NCI-H1092 (cell line): ENCODE data around the gene RASAL3.
"Not testable (repeated sequence)": the region's sequence is repeated elsewhere in the genome, so short reads cannot be mapped to it uniquely, and the experiment has no call there.

ENCODE experiments used
- DNase-seq: peaks from one replicate; lab custom pipeline; 2025; lab: John Stamatoyannopoulos, UW

RASAL3 gene

DNA sequence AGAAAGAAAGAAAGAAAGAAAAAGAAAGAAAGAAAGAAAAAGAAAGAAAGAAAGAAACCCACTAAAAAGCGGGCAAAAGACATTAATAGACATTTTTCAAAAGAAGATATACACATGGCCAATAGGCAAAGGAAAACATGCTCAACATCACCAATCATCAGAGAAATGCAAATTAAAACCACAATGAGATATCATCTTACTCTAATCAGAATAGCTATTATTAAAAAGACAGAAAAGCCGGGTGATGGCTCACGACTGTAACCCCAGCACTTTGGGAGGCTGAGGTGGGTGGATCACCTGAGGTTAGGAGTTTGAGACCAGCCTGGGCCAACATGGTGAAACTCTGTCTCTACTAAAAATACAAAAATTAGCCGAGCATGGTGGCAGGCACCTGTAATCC is 9.5 kb upstream of the RASAL3 start:
- not testable (repeated sequence) for DNase-seq

DNA sequence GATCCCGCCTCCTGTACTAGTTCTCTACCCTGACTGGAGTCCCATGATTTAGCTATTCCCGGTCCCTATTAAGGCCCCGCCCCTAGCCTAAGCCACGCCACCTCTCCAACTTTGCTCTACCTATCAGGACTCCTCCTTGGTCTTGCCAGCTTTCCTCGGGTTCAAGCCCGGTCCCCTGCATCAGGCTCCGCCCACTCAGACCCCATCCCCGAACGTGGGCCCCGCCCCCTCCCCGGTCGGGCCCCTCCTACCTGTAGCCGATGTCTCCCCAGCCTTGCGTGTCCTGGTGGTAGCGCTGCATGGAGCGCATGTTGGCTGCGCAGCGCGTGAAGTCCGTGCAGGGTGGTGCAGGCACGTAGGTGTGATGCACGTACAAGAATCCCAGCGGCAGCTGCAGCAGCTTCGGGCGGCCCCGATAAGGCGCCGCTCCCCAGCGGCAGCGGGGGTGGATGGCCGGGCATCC is 7.3 kb upstream of the RASAL3 start:
- no peak for DNase-seq

DNA sequence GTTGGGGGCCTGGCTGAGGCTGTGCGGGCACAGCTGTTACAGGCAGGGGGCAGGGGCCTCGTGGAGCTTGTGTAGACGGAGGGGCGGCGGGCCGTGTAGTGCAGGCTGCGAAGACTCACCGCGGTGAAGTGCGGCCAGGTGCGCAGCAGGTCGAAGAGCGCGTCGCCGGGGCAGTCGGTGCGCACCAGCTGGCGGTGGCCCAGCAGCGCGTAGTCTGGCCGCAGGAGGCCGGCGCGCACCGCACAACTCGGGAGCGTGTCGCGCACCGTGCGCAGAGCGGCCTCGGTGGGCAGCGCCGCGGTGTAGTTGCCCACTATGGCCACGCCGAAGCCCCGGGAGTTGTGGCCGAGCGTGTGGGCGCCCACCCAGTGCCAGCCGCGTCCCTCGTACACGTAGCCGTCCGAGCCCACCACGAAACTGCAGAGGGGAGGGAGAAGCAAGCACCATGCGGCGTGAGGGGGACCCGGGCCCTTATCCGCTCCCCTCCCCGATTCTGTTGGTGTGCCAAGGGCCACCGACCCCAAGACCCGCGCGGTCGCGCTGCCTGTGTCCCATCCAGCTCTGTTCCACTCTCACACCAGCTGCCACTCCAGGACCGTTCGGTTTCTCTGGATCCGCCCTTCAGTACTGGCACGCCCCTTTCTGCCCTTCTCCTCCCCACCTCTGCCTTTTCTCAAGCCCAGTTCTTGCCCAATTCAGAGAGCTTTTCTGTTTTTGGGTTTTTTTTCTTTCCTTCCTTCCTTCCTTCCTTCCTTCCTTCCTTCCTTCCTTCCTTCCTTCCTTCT is 5.4 kb upstream of the RASAL3 start:
- DNase-seq, result no peak

DNA sequence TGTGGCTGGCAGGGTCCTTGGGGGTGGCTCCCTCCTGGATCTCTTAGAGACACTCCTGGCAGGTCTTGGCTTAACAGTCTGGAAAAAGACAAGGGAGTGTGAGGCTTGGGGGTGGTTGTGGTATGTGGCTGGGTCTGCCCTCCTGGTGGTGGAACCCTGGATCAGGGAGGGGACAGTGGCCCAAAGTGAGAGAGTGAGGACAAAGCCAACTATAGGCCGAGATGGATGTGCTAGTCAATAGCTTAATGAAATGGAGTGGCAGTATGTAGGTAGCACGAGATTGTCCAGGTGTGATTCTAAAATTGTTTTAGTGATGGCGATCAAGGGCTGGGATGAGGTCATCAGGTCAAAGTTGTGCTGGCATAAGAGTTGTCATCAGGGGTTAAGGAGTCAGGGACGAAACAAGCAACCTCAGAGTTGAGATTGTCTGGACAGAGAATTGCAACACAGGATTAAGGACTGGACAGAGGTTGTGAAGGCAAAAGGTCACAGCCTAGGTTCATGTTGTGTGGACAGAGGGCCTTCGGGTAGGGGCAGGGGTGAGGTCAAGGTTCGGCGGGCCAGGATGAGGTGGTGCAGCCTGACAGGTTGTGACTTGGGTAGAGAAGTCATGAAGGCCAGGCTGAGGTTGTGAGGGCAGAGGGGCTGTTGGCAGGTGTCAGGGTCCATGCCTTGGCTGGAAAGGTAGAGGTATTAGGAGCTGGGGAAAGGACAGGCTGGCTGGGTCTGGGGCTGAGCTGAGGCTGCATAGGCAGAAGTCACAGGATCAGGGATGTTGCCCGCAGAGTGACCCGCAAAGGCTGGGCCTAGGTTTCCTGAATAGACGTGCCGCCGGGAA is 4.5 kb upstream of the RASAL3 start:
- no peak for DNase-seq

DNA sequence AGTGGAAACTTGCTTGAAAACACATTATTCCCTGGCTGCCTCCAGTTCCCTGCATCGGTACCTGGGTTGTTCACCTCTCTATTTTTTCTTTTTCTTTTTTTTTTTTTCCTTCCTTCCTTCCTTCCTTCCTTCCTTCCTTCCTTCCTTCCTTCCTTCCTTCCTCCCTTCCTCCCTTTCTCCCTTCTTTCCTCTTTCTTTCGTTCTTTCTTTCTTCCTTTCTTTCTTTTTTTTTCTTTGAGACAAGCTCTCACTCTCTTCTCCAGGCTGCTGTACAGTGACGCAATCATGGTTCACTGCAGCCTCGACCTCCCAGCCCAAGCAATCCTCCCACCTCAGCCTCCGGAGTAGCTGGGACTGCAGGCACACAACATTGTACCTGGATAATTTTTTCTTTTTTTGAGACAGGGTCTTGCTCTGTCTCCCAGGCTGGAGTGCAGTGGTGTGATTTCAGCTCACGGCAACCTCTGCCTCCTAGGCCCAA is 3.4 kb upstream of the RASAL3 start:
- DNase-seq, result no peak

DNA sequence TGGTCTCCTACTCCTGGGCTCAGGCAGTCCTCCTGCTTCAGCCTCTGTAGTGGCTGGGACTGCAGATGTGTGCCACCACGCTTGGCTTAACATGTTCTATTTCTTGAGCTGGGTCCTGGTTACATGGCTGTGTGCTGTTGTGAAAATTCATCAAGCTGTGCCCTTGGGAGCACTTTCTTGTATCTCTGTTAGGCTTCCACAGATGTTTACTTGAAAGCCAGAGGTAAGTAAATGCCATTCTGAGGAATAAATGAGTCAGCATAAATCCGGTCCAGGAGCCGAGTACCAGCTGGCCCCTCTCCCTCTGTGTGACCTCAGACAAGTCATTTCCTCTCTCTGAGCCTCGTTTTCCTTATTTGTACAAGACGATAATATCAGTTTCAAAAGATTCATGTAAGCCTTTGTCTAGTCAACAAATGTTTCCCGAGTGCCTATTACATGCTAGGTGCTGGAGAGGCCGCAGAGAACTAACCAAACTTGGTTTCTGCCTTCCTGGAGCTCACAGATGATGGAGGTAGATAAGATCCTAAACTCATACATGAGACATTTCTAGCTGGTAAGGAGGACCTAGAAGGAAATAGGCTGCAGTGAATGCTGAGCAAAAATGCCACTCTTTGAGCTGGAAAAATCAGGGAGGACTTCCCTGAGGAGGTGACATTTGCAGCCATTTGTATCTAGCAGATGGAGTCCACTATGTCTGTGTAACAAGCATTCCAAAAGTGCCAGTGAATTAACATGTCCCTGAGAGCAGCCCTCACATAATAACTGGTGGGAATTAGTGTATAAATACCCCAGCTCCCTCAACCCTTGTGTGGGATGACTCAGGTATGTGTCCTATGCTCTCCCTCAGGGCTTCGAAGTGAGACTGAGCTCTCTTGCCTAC is 2.7 kb upstream of the RASAL3 start:
- no peak for DNase-seq

DNA sequence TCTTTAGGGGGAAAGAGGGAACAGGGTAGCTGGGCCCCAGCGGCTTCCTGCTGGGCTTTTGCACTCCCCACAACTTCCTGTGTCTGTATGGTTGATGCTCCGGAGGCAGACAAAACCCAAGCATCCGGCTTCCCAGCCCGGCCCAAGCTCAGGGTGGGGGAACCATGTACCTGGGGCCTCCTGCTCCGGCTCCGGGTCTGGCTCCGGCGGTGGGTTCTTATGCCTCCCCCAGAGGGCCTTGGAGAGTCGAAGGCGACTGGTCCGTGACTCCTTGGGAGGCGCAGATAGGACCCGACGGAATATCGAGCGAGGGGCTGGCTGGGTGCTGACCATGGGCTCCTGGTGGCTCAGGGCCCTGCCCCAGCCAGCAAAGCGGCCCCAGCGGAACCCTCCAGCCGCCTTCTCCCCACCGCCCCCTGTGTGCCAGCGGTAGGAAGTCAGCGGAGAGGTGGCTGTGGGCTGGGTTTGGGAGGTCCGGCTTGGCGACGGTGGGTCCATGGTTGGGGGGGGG is 428 bp downstream of the RASAL3 start:
- DNase-seq, result no peak

DNA sequence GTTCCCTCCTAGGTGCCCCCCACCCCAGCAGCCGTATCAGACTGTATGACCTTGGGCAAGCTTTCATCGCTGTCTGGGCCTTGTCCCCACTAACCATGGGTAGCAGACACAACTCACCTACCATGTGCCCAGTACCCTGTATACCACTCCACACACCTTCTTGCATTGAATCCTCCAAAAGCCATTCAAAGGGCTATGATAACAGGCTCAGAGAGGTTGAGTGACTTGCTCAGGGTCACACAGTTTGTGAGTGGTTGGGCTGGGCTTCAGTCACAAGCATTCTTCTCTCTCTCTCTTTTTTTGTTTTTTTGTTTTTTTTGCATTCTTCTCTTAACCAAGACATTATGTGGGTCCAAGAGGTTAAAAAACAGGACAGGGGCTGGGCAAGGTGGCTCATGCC is 2.6 kb downstream of the RASAL3 start:
- DNase-seq, result no peak

DNA sequence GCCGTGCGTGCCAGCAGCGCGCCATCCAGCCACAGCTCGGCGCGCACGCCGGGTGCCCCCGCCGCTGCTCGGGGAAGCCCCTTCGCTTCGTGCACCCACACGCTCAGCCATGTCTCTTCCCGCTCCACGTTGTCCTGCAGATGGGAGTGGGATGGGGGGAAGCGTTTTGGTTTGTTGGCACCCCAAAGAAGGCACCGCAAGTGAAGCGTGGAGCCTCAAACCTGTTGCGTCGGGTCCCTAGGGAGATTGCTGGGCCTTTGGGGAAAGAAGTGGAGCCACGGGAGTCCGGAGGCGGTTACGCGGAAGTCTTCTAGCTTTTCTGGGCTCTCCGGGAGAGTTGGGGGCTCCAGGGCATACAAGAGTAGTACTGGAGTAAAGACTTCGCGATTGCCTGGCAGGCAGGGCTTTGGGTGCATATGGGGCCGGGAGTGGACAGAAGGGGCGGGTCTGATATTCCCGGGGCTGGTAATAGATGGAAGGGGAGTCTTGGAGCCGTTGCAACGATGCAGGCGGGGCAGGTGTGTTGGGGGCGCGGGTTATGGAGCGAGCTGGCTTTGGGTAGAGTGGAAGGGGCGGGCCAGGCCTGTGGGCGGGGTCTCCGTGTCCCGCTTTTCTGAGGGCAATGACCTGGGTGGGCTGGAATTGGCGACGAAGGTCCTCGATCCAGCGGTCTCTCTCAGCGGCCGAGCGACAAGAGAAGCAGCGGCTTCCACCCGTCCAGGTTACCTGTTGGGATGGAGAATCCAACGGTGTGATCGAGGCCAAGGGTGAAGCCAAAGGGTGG is 6.5 kb downstream of the RASAL3 start:
- DNase-seq, result no peak

DNA sequence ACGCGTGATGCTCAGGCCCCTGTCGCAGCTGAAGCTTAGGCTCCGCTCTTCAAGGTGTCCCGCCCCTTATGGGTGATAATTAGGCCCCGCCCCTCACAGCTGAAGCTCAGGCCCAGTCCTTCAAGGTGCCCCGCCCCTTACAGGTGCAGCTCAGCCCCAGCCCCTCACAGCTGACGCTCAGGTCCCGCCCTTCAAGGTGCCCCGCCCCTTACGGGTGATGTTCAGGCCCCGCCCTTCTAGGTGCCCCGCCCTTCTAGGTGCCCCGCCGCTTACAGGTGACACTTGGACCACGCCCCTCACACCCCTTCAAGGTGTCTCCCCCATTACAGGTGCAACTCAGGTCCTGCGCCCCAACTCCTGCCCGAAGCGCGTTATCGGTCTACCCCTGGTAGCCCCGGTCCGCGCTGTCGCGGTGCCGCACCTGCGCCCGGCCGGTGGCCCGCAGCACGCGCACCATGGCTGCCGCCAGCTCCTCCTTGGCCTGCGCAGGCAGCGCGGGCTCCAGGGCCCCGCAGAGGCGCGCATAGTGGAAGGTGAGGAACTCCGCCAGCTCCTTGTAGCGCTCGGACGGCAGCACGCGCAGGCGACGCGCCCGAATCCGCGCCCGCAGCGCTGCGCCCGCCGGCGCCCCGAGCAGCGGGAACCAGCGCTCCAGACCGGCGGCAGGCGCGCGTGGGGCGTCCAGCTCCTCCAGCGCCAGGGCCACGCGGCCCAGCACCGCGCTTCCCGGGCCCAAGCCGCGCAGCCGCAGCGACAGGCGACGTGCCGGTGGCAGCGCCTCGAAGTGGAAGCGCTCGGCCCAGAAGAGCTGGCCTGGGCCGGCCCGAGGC is 7.3 kb downstream of the RASAL3 start:
- no peak for DNase-seq

DNA sequence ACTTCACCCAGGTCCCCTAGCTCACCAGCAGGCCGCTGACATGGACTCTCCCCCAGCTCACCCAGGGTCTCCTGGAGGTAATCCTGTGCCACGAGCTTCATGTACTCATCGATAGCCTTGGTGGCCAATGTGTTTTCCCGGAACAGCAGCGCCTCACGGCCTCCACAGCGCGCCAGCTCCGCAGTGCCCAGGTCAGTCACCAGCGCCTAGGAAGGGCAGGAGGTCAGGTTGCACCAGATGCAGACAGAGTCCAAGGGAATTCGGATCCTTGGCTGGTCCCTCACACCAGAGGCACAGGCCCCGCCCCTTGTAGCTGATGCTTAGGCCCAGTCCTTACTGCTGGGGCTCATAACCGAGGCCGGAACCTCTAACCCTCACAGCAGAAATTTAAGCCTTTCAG is 7.9 kb downstream of the RASAL3 start:
- no peak for DNase-seq

DNA sequence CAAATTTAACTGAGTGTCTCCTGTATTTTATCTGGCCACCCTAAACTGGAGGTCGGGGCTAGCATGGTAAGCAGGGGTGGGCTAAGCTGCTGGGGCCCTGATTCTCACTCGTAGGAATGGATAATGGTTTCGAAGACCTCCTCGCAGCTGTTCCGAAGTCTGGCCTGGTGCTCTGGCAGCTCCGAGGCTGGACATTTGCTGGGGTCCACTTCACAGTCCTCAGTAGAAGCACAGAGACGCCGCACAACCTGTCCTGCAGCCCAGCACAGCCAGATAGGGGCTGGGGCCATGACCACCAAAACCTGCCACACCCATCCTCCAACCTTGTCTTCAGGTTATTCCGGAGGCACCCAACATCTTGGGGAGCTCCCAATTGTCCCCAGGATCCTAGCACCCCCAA is 8.3 kb downstream of the RASAL3 start:
- no peak for DNase-seq

DNA sequence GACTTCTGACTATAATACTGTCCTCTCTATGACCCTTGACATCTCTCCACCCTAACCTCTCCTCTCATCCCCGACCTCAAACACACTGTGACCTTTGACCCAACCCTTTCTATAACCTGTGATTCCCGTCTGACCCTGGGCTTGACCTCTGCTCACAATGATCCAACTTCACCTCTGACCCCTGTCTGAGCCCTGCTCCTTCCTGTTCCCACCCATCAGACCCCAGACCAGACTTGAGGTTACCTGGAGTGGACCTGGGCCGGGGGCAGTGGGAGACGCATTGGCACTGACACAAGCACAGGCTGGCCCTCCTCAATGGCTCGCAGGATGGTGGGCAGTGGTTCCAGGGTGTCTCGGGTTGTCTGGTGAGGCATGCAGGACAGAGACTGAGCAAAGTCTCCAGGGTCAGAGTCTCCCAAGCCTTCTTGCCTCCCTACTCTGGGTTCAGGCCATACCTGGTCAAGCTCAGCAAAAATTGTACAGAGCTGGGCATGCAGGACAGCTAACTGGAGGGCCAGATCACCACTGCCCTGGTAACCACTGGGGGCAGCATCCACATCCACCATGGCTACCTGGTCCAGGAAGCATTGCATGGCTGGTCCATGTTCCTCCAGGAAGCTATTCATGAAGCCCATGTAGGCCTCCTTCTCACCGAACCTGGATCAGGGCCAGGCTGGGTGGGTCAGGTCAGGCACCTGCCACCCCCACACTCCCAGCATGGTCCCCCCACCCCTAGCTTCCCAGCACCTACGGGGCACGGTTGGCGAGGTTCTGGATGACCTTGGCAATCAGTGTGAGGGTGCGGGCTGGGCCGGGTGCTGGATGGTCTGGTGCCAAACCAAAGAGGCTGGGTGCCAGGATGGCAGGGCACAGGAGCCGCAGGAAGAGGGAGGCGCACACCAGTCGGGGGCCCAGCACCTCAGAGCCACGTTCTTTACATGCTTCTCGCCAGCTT is 10.2 kb downstream of the RASAL3 start:
- DNase-seq, result no peak

DNA sequence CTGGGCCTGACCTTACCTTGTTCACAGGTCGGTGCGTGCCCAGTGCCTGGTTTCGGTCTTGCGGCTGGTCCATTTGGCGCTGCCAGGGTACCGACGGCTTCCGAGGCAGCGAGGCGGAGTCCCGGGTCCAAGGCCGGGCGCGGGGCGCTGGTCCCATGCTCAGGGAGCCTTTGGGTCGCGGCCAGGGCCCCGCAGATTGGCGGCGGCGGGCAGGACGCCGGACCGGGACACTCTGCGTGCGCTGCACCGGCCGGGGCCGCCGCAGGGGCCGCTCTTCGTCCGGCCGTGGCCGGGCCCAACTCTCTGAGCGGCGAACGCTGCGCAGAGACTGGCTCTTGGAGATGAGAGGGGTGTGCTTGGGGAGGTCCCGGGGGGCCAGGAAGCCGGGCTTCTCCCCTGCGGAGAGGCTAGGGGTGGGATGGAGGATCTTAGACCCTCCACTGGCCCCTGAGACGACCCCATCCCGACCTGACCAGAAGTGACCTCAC is 11.2 kb downstream of the RASAL3 start:
- DNase-seq, result no peak

DNA sequence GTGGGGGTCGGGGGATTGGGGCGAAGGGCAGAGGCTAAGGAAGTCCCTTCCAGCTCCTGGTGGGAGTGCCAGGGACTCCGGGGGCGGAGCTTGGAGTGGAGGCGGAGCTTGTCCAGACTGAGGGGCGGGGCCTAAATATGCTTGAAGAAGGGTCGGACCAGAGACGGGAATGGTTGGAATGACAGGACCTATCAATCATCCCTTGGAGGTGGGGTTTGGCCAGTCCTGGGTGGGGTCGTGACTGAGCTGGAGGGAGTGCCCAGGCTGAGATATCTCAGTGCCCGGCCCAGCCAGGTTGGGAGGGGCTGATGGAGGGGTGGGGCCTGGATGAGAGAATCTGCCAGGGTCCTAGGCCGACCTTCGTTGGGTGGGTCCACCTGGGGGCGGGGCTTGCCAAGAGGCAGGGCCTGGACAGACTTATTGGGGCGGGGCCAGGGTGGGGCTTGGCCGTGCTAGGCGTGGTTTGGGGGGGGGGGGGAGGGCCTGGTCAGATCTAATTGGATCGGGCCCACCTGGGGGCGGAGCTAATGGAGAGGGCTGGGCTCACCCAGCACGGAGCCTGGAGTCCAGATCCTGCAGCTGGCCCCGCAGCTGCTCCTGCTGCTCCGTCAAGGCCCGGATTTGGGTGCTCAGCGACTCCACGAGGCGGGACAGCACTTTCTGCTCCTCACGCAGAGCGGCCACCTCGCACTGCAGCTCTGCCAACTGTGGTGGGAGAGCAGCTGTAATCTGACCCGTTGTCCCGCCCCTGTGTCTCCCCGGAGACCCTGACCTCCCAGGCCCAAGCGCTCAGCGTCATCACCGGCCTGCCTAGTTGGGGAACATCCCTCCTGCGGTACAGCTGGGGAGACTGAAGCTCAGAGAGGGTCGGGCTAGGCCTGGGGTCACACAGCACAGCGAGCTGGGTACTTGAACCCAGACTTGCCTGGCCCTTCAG is 12.0 kb downstream of the RASAL3 start:
- no peak for DNase-seq

DNA sequence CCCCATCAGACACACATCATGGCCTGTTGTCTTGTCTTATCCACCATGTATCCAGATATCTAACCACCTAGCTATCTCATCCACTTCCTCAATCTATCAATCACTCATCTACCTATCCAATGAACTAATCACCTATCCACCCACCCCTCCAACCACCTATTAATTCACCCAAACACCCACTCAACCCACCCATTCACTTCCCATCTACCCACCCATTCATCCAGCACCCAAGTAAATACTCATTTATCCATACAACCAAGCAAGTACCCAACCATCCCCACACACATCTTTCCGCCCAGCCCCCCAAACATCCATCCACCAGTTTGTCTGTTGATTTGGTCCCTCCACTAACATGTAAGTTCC is 13.8 kb downstream of the RASAL3 start:
- DNase-seq, result no peak

DNA sequence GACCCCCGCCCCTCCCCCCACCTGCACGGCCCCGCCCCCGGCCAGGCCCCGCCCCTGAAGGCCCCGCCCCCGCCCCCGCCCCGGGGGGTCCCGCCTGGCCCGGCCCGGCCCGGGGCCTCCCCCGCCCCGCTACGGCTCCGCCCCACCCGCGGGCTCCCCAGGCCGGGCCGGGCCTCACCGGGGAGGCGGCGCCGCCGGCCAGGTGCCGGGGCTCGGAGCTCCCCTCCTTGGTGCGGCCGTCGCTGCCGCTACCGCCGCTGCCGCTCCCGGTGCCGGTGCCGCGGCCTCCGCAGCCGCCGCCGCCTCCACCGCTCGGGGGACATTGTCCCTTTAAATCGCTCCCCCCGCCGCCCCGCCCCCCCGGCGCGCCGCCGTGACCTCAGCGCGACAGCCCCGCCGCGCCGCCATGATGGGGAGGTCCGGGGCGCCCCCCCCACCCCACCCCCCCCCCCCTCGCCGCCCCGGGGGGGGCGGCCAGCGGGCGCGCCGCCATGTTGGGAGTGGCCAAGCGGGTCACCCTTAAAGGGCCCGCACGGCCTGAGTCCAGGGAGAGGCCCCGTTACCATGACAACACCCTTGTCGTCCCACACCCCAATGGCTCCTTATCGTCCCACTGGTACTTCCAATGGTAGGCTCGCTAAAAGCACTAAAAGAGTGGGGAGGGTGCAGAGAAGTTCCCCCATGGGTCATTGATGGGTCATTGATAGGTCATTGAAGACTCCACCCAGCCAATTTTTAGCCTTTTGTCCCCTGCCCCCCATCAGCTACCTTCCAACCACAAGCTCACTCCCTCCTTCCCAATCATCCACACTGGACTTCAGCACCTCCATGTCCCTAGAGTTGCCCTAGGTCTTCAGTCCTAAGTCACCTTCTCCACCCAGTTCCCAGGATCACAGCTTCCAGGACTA is 14.5 kb downstream of the RASAL3 start, which contains the start of gene WIZ:
TSS of gene WIZ (minus strand) at position 337 of the 908 bp plus-strand sequence. CDS start 1,649 bp downstream, outside the sequence.
- peak; percentile 43 for DNase-seq
